IMR-90 (cell line): ENCODE results near the gene RANBP3. TPM values are rescaled to one million over a fixed set of nuclear protein-coding genes. Genes with fewer than 3 reads are reported as not detected.

Experiments
- ATAC-seq: fragments of 200-7000 bp; cut with Tn5 transposase; 2 replicates; pipeline ENCODE4 v1.9.1; 2020; ENCODE audit warnings: low read depth, mild to moderate bottlenecking, moderate library complexity
- BruUV-seq: library from RNA; stranded (reverse); fragments of 400-500 nt; replicated peaks from 2 replicates; lab custom pipeline; 2021; lab: Mats Ljungman, UMichigan
- CTCF ChIA-PET: fragments of 300-600 bp; formaldehyde crosslinking; extraction: SDS; loops from one replicate; lab custom pipeline; 2021; ENCODE audit warnings: antibody characterized with exemption; lab: Yijun Ruan, JAX
- POLR2A ChIA-PET: fragments of 300-600 bp; sonication (Branson Sonifier 250); formaldehyde crosslinking; loops from one replicate; lab custom pipeline; 2022; ENCODE audit warnings: antibody characterized with exemption; ENCODE audit not compliant: unreplicated experiment; lab: Charles Lee
- DNase-seq: peaks from one replicate; pipeline ENCODE4 v3.0.0; 2013
- H2AFZ ChIP-seq: replicated peaks from 2 replicates; pipeline ENCODE3; 2013; ENCODE audit warnings: low read length, mild to moderate bottlenecking; ENCODE audit not compliant: poor library complexity
- H2AK5ac ChIP-seq: 2 replicates; pipeline ENCODE4 v1.6.1; 2013; ENCODE audit warnings: low read depth, low read length, inconsistent platforms
- H2AK9ac ChIP-seq: replicated peaks from 2 replicates; pipeline ENCODE3; 2013; ENCODE audit warnings: mild to moderate bottlenecking, low read depth, low read length, moderate library complexity; ENCODE audit not compliant: poor library complexity
- H2BK120ac ChIP-seq: 2 replicates; pipeline ENCODE4 v1.6.1; 2013; ENCODE audit warnings: low read depth, low read length, inconsistent platforms
- H2BK15ac ChIP-seq: 3 replicates; pipeline ENCODE4 v1.6.1; 2013; ENCODE audit warnings: low read depth, low read length, inconsistent platforms
- H2BK20ac ChIP-seq: 2 replicates; pipeline ENCODE4 v1.6.1; 2013; ENCODE audit warnings: low read depth, mild to moderate bottlenecking, inconsistent platforms, low read length, moderate library complexity
- H2BK5ac ChIP-seq: 2 replicates; pipeline ENCODE4 v1.6.1; 2013; ENCODE audit warnings: mild to moderate bottlenecking, low read depth, low read length, inconsistent platforms; ENCODE audit not compliant: poor library complexity, severe bottlenecking
- H3K14ac ChIP-seq: replicated peaks from 2 replicates; pipeline ENCODE4 v1.6.1; 2013; ENCODE audit warnings: low read depth, low read length, inconsistent platforms
- H3K18ac ChIP-seq: 2 replicates; pipeline ENCODE4 v1.6.1; 2013; ENCODE audit warnings: low read depth, low read length, control low read depth
- H3K23ac ChIP-seq: 2 replicates; pipeline ENCODE4 v1.6.1; 2013; ENCODE audit warnings: low read depth, low read length, inconsistent platforms
- H3K27ac ChIP-seq: 2 replicates; pipeline ENCODE4 v1.5.1; 2013; ENCODE audit warnings: mild to moderate bottlenecking, control low read depth, low read length; ENCODE audit not compliant: insufficient read depth
- H3K27me3 ChIP-seq: 2 replicates; pipeline ENCODE4 v1.6.1; 2013; ENCODE audit warnings: low read length; ENCODE audit not compliant: control insufficient read depth, insufficient read depth
- H3K36me3 ChIP-seq: 2 replicates; pipeline ENCODE4 v1.6.1; 2013; ENCODE audit warnings: low read length, mixed read lengths; ENCODE audit not compliant: control insufficient read depth, insufficient read depth
- H3K4ac ChIP-seq: 2 replicates; pipeline ENCODE4 v1.6.1; 2013; ENCODE audit warnings: low read depth, low read length, inconsistent platforms
- H3K4me1 ChIP-seq: 2 replicates; pipeline ENCODE4 v1.6.1; 2013; ENCODE audit warnings: low read length, mixed read lengths; ENCODE audit not compliant: control insufficient read depth, insufficient read depth
- H3K4me2 ChIP-seq: 2 replicates; pipeline ENCODE4 v1.6.1; 2013; ENCODE audit warnings: low read depth, mild to moderate bottlenecking, control low read depth, low read length, moderate library complexity
- H3K4me3 ChIP-seq: 2 replicates; pipeline ENCODE4 v1.5.1; 2013; ENCODE audit warnings: low read depth, mild to moderate bottlenecking, control low read depth, low read length, moderate library complexity; ENCODE audit not compliant: insufficient read depth
- H3K56ac ChIP-seq: 2 replicates; pipeline ENCODE4 v1.6.1; 2013; ENCODE audit warnings: low read length, inconsistent platforms; ENCODE audit not compliant: insufficient read depth; ENCODE audit errors: extremely low read depth
- H3K79me1 ChIP-seq, 2 experiments: 2 replicates each; pipeline ENCODE4 v1.6.1; 2013; ENCODE audit warnings: low read length in 2 of 2, inconsistent platforms in 1 of 2, low read depth in 1 of 2
- H3K9ac ChIP-seq: 2 replicates; pipeline ENCODE4 v1.6.1; 2013; ENCODE audit warnings: low read depth, low read length, control low read depth
- H3K9me1 ChIP-seq: 2 replicates; pipeline ENCODE4 v1.6.1; 2013; ENCODE audit warnings: low read length, inconsistent platforms; ENCODE audit not compliant: insufficient read depth
- H3K9me3 ChIP-seq: 2 replicates; pipeline ENCODE4 v1.6.1; 2013; ENCODE audit warnings: low read length; ENCODE audit not compliant: control insufficient read depth, insufficient read depth
- H4K20me1 ChIP-seq: 2 replicates; pipeline ENCODE4 v1.6.1; 2013; ENCODE audit warnings: low read length, inconsistent platforms; ENCODE audit not compliant: insufficient read depth
- H4K5ac ChIP-seq: 2 replicates; pipeline ENCODE4 v1.6.1; 2013; ENCODE audit warnings: mild to moderate bottlenecking, low read depth, low read length, control low read depth
- H4K8ac ChIP-seq, 2 experiments: 2 replicates each; pipeline ENCODE4 v1.6.1; 2013; ENCODE audit warnings: low read depth in 2 of 2, low read length in 2 of 2, control low read depth in 1 of 2, inconsistent platforms in 1 of 2
- H4K91ac ChIP-seq: 2 replicates; pipeline ENCODE4 v1.6.1; 2013; ENCODE audit warnings: low read depth, low read length, inconsistent platforms; ENCODE audit not compliant: insufficient read depth
- BHLHE40 ChIP-seq: fragments of 150-350 bp; IDR thresholded peaks from 2 replicates; pipeline ENCODE4 v1.6.1; 2016; ENCODE audit warnings: mild to moderate bottlenecking, low read depth, low read length
- CEBPB ChIP-seq: IDR thresholded peaks from 2 replicates; pipeline ENCODE4 v1.6.1; 2012; ENCODE audit warnings: low read depth, low read length, improper control_type of control experiment
- FOS ChIP-seq: fragments of 150-350 bp; IDR thresholded peaks from 2 replicates; pipeline ENCODE4 v1.6.1; 2016; ENCODE audit warnings: low read depth, low read length
- MAFK ChIP-seq: IDR thresholded peaks from 2 replicates; pipeline ENCODE4 v1.6.1; 2012; ENCODE audit warnings: low read depth, low read length, improper control_type of control experiment
- MAZ ChIP-seq: IDR thresholded peaks from 2 replicates; pipeline ENCODE4 v1.6.1; 2012; ENCODE audit warnings: low read depth, mild to moderate bottlenecking, low read length, improper control_type of control experiment, moderate library complexity, borderline replicate concordance
- MXI1 ChIP-seq: IDR thresholded peaks from 2 replicates; pipeline ENCODE4 v1.6.1; 2012; ENCODE audit warnings: low read depth, mild to moderate bottlenecking, low read length, moderate library complexity, borderline replicate concordance
- POLR2A ChIP-seq: IDR thresholded peaks from 2 replicates; pipeline ENCODE4 v1.6.1; 2012; ENCODE audit warnings: mild to moderate bottlenecking, low read depth, low read length
- RAD21 ChIP-seq: IDR thresholded peaks from 2 replicates; pipeline ENCODE4 v1.6.1; 2012; ENCODE audit warnings: low read length, improper control_type of control experiment
- RFX5 ChIP-seq: IDR thresholded peaks from 2 replicates; pipeline ENCODE4 v1.8.0; 2012; ENCODE audit warnings: low read depth, mild to moderate bottlenecking, low read length, moderate library complexity
- SMC3 ChIP-seq: fragments of 150-350 bp; IDR thresholded peaks from 2 replicates; pipeline ENCODE4 v1.6.1; 2016; ENCODE audit warnings: low read depth, mild to moderate bottlenecking, antibody characterized with exemption, low read length, moderate library complexity
- WGBS, 2 experiments: methylation state at CpG; one replicate each; pipeline versions ENCODE4 v1.1.5 to v1.1.7; 2013; ENCODE audit warnings: missing lambda C conversion rate in 2 of 2; ENCODE audit not compliant: insufficient read length in 1 of 2; ENCODE audit errors: extremely low coverage in 2 of 2; 5-methylcytosine and 5-hydroxymethylcytosine counted together
- dilution Hi-C: fragments of 300-500 bp; cut with HindIII; formaldehyde crosslinking; loops from one replicate; pipeline ENCODE4 v1.14.3; 2018; ENCODE audit warnings: low sequenced_read_pairs; ENCODE audit not compliant: unreplicated experiment
- in situ Hi-C: fragments of 300-500 bp; cut with MboI; formaldehyde crosslinking; loops from 3 replicates; pipeline ENCODE4 v1.14.3; 2019; ENCODE audit warnings: low sequenced_read_pairs, inconsistent platforms, mixed read lengths
- intact Hi-C: fragments of 100-400 bp; cut with micrococcal nuclease; formaldehyde crosslinking; loops from 2 replicates; pipeline ENCODE4 v1.10.0; 2022
- polyA plus RNA-seq, 3 experiments: library from polyadenylated mRNA; depleted of rRNA; stranded (reverse); fragments of >200 nt; gene quantifications; 2 replicates each; pipeline ENCODE4 v1.2.3, GENCODE V29; 2012; ENCODE audit warnings: low replicate concordance in 1 of 3
- total RNA-seq: library from RNA; depleted of rRNA; stranded (reverse); fragments of >200 nt; gene quantifications from 2 replicates; pipeline ENCODE4 v1.2.3, GENCODE V29; 2012
- TF ChIP-seq, protein P1 (sequence below): conservative IDR thresholded peaks from 2 replicates; pipeline ENCODE4 v1.5.1; 2012; ENCODE audit warnings: mild to moderate bottlenecking, low read depth, low read length, improper control_type of control experiment

Gene RANBP3
- total and polyA plus RNA-seq, 2 of the 4 experiments (the other 2 are of a cell fraction), result 42.5 to 111 TPM

DNA sequence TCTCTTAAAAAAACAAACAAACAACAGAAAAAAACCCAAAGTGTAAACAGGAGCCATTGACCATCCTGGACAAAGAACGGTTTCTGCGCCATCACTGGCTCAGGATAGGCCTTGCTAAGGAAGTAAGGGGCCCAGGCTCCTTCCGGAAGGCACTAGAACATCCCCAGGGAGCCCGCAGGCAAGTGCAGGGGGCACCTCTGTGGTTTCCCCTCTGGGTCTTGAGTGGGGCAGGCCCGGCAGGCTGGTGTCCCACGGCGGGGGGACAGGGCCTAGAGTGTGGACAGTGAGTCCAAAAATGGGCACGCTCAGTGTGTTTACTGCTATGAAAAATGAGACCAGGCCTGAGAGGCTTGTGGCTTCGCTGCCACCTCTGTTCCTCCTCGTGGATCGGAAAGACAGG, 14.8 kb upstream of the RANBP3 start:
- dilution Hi-C loops, result no loop called here
- H3K9me3 ChIP-seq, result no peaks in the 10 kb centered on the region

More for the DNA sequence above, 14.8 kb upstream of the RANBP3 start:
- Histone ChIP-seq H2BK5ac (no peak overlapping the region), H2AK9ac (peak overlapping the region; percentile 50), H3K27ac (no peak overlapping the region), H4K91ac (no peak overlapping the region), H3K4me2 (no peak overlapping the region), H3K18ac (no peak overlapping the region), H3K27me3 (no peaks in the 10 kb centered on the region), H2BK120ac (no peak overlapping the region), H3K79me1 (no peaks in the 10 kb centered on the region), H2AFZ (no peak overlapping the region), H3K36me3 (peaks cover 2% of the 10 kb centered on the region; the same call in 1 of the 2 replicates), H3K4ac (no peak overlapping the region), H3K4me3 (no peak overlapping the region), H2BK15ac (no peak overlapping the region), H3K9me1 (no peaks in the 10 kb centered on the region), H3K9ac (no peak overlapping the region; the same call in 1 of the 2 replicates), H2AK5ac (no peak overlapping the region; the same call in 1 of the 2 replicates), H3K56ac (no peak overlapping the region), H4K8ac (no peak overlapping the region), H4K20me1 (no peaks in the 10 kb centered on the region), H3K4me1 (peaks cover 3% of the 10 kb centered on the region; the same call in 1 of the 2 replicates), H4K5ac (no peak overlapping the region), H3K14ac (no peak overlapping the region), H2BK20ac (no peak overlapping the region), H3K23ac (no peak overlapping the region)
- CTCF ChIA-PET, result interaction anchor here (0.6 kb wide), 2 partner anchors 31 to 348 kb away, joined by 3 to 4 read pairs; no protein-coding TSS in a partner anchor
- BruUV-seq, result no TSS peak
- POLR2A ChIA-PET, result interaction anchor here (0.9 kb wide), 1 partner anchor 21 kb away, joined by 5 read pairs; no protein-coding TSS in a partner anchor
- no peak for ATAC-seq
- intact Hi-C loops (no loop called here), in situ Hi-C loops (no loop called here)
- 79% methylated on average over 7 of the region's 11 CpGs; no CpG with 5 or more reads in 1 of the 2 experiments for WGBS, 2 experiments
- DNase-seq, result no peak
- no peak for TF ChIP-seq CEBPB
- no peak for TF ChIP-seq MAZ
- no peak for TF ChIP-seq SMC3
- TF ChIP-seq MAFK, result no peak
- no peak for TF ChIP-seq FOS
- TF ChIP-seq RAD21, result no peak
- TF ChIP-seq, protein P1, sequence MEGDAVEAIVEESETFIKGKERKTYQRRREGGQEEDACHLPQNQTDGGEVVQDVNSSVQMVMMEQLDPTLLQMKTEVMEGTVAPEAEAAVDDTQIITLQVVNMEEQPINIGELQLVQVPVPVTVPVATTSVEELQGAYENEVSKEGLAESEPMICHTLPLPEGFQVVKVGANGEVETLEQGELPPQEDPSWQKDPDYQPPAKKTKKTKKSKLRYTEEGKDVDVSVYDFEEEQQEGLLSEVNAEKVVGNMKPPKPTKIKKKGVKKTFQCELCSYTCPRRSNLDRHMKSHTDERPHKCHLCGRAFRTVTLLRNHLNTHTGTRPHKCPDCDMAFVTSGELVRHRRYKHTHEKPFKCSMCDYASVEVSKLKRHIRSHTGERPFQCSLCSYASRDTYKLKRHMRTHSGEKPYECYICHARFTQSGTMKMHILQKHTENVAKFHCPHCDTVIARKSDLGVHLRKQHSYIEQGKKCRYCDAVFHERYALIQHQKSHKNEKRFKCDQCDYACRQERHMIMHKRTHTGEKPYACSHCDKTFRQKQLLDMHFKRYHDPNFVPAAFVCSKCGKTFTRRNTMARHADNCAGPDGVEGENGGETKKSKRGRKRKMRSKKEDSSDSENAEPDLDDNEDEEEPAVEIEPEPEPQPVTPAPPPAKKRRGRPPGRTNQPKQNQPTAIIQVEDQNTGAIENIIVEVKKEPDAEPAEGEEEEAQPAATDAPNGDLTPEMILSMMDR, result no peak
- TF ChIP-seq BHLHE40, result no peak
- TF ChIP-seq POLR2A, result no peak
- TF ChIP-seq RFX5, result no peak
- no peak for TF ChIP-seq MXI1
